ENCODE measurements around the gene COL5A2.

COL5A2 gene

GRCh38 chr2:189082376-189082975 is 97.1 kb downstream of the COL5A2 start:
- DNase-seq: no peak
- in situ Hi-C loops (cut with HindIII; ENCODE audit: low pct_ligation_motif_present, low pct_unique_long_range_greater_than_20kb, low sequenced_read_pairs): no loop called here

- in situ Hi-C loops (cut with HindIII; ENCODE audit: low pct_ligation_motif_present, low pct_unique_long_range_greater_than_20kb, low sequenced_read_pairs): no loop called here
- no peak for DNase-seq
Observed at GRCh38 chr2:189076572-189076971, 103.0 kb downstream of the COL5A2 start.

GRCh38 chr2:189076120-189076519 is 103.4 kb downstream of the COL5A2 start:
- in situ Hi-C loops (cut with HindIII; ENCODE audit: low pct_ligation_motif_present, low pct_unique_long_range_greater_than_20kb, low sequenced_read_pairs): no loop called here
- no peak for DNase-seq

- DNase-seq: no peak
- in situ Hi-C loops (cut with HindIII; ENCODE audit: low pct_ligation_motif_present, low pct_unique_long_range_greater_than_20kb, low sequenced_read_pairs): no loop called here
Observed at GRCh38 chr2:189074506-189074905, 105.1 kb downstream of the COL5A2 start.

- no peak for DNase-seq
- in situ Hi-C loops (cut with HindIII; ENCODE audit: low pct_ligation_motif_present, low pct_unique_long_range_greater_than_20kb, low sequenced_read_pairs): no loop called here
Observed at GRCh38 chr2:189072036-189072435, 107.5 kb downstream of the COL5A2 start.

- no peak for DNase-seq
- in situ Hi-C loops (cut with HindIII; ENCODE audit: low pct_ligation_motif_present, low pct_unique_long_range_greater_than_20kb, low sequenced_read_pairs): no loop called here
Observed at GRCh38 chr2:189069855-189070619, 109.5 kb downstream of the COL5A2 start.

- in situ Hi-C loops (cut with HindIII; ENCODE audit: low pct_ligation_motif_present, low pct_unique_long_range_greater_than_20kb, low sequenced_read_pairs): no loop called here
- no peak for DNase-seq
Observed at GRCh38 chr2:189066037-189066436, 113.5 kb downstream of the COL5A2 start.

- no peak for DNase-seq
- in situ Hi-C loops (cut with HindIII; ENCODE audit: low pct_ligation_motif_present, low pct_unique_long_range_greater_than_20kb, low sequenced_read_pairs): no loop called here
Observed at GRCh38 chr2:189060096-189060642, 119.4 kb downstream of the COL5A2 start.

- DNase-seq: no peak
- in situ Hi-C loops (cut with HindIII; ENCODE audit: low pct_ligation_motif_present, low pct_unique_long_range_greater_than_20kb, low sequenced_read_pairs): no loop called here
Observed at GRCh38 chr2:189057316-189057715, 122.2 kb downstream of the COL5A2 start.

GRCh38 chr2:189056200-189057106 is 123.1 kb downstream of the COL5A2 start:
- in situ Hi-C loops (cut with HindIII; ENCODE audit: low pct_ligation_motif_present, low pct_unique_long_range_greater_than_20kb, low sequenced_read_pairs): no loop called here
- no peak for DNase-seq

- in situ Hi-C loops (cut with HindIII; ENCODE audit: low pct_ligation_motif_present, low pct_unique_long_range_greater_than_20kb, low sequenced_read_pairs): no loop called here
- DNase-seq: no peak
Observed at GRCh38 chr2:189050165-189050712, 129.3 kb downstream of the COL5A2 start.

- in situ Hi-C loops (cut with HindIII; ENCODE audit: low pct_ligation_motif_present, low pct_unique_long_range_greater_than_20kb, low sequenced_read_pairs): no loop called here
- no peak for DNase-seq
Observed at GRCh38 chr2:189049709-189050164, 129.8 kb downstream of the COL5A2 start.

GRCh38 chr2:189048189-189048588 is 131.4 kb downstream of the COL5A2 start:
- in situ Hi-C loops (cut with HindIII; ENCODE audit: low pct_ligation_motif_present, low pct_unique_long_range_greater_than_20kb, low sequenced_read_pairs): no loop called here
- no peak for DNase-seq

- in situ Hi-C loops (cut with HindIII; ENCODE audit: low pct_ligation_motif_present, low pct_unique_long_range_greater_than_20kb, low sequenced_read_pairs): no loop called here
- no peak for DNase-seq
Observed at GRCh38 chr2:189047171-189047888, 132.2 kb downstream of the COL5A2 start.

- in situ Hi-C loops (cut with HindIII; ENCODE audit: low pct_ligation_motif_present, low pct_unique_long_range_greater_than_20kb, low sequenced_read_pairs): no loop called here
- DNase-seq: no peak
Observed at GRCh38 chr2:189046320-189046719, 133.2 kb downstream of the COL5A2 start.

- no peak for DNase-seq
- in situ Hi-C loops (cut with HindIII; ENCODE audit: low pct_ligation_motif_present, low pct_unique_long_range_greater_than_20kb, low sequenced_read_pairs): no loop called here
Observed at GRCh38 chr2:189045836-189046235, 133.7 kb downstream of the COL5A2 start.

- peak; percentile 13 for DNase-seq
- in situ Hi-C loops (cut with HindIII; ENCODE audit: low pct_ligation_motif_present, low pct_unique_long_range_greater_than_20kb, low sequenced_read_pairs): no loop called here
Observed at GRCh38 chr2:189037518-189037917, 142.0 kb downstream of the COL5A2 start.

Data from ACHN (cell line).